Endothelial cell of umbilical vein (primary cell): ENCODE data around the gene EXT2.

ENCODE experiments used
- EZH2 ChIP-seq: IDR thresholded peaks from 2 replicates; pipeline ENCODE4 v1.6.1; 2012; ENCODE audit warnings: borderline replicate concordance, low read depth, mild to moderate bottlenecking, moderate library complexity, low read length, inconsistent platforms; ENCODE audit not compliant: severe bottlenecking
- JUN ChIP-seq: IDR thresholded peaks from 2 replicates; pipeline ENCODE4 v1.6.1; 2011; ENCODE audit warnings: borderline replicate concordance, low read depth; ENCODE audit not compliant: insufficient read length, insufficient read depth
- POLR2A ChIP-seq: IDR thresholded peaks from 2 replicates; pipeline ENCODE4 v1.6.1; 2012; ENCODE audit warnings: low read depth, mild to moderate bottlenecking, control low read depth, low read length
- POLR2AphosphoS5 ChIP-seq: IDR thresholded peaks from 2 replicates; pipeline ENCODE4 v1.6.1; 2012; ENCODE audit warnings: low read depth, mild to moderate bottlenecking, control low read depth, low read length, moderate library complexity; ENCODE audit not compliant: insufficient read depth
- TF ChIP-seq, protein P1 (sequence below), 2 donors: IDR thresholded peaks; 1 replicate in 1 of 2; 2 replicates in 1 of 2; pipeline ENCODE4 v1.5.1; 2011; ENCODE audit warnings: low read length in 2 of 2, mild to moderate bottlenecking in 2 of 2, moderate library complexity in 2 of 2, control low read depth in 1 of 2, inconsistent platforms in 1 of 2, low read depth in 1 of 2; ENCODE audit not compliant: insufficient read depth in 1 of 2; ENCODE audit errors: extremely low read depth in 1 of 2
- TF ChIP-seq, protein P2 (sequence below): IDR thresholded peaks from 2 replicates; pipeline ENCODE4 v1.6.1; 2011; ENCODE audit not compliant: insufficient read depth, insufficient read length

DNA sequence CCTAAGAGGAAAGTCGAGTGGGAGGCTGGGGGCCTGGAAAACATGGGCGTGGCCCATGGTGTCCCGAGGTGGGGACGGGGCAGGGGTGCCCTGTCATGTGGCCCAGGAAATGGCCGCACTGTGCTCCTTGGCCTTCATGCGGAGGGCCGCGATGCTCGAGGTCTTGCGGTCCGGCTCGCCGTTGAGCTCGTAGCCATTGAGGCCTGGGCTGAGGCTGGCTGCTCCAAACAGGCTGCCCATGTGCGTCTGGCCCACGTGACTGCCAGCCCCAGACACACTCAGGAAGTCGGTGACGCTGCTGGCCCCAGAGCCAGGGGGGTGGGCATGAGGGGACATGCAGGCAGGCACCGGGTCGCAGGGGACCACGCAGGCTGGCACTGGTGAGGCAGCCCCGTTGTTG lies 169.3 kb downstream of the EXT2 start:
- TF ChIP-seq, protein P1, sequence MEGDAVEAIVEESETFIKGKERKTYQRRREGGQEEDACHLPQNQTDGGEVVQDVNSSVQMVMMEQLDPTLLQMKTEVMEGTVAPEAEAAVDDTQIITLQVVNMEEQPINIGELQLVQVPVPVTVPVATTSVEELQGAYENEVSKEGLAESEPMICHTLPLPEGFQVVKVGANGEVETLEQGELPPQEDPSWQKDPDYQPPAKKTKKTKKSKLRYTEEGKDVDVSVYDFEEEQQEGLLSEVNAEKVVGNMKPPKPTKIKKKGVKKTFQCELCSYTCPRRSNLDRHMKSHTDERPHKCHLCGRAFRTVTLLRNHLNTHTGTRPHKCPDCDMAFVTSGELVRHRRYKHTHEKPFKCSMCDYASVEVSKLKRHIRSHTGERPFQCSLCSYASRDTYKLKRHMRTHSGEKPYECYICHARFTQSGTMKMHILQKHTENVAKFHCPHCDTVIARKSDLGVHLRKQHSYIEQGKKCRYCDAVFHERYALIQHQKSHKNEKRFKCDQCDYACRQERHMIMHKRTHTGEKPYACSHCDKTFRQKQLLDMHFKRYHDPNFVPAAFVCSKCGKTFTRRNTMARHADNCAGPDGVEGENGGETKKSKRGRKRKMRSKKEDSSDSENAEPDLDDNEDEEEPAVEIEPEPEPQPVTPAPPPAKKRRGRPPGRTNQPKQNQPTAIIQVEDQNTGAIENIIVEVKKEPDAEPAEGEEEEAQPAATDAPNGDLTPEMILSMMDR (IDR thresholded peaks at IDR 0.05; ENCODE audit: extremely low read depth in 1 of 2, insufficient read depth in 1 of 2, low read depth in 1 of 2, low read length in 2 of 2): no peak
- TF ChIP-seq EZH2 (no peak), JUN (no peak), POLR2A (no peak), POLR2AphosphoS5 (no peak)
- TF ChIP-seq, protein P2, sequence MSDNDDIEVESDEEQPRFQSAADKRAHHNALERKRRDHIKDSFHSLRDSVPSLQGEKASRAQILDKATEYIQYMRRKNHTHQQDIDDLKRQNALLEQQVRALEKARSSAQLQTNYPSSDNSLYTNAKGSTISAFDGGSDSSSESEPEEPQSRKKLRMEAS: no peak
